IPS DF 6.9 (cell line): ENCODE data around the gene WFDC1.

Experiments
- DNase-seq: peaks from one replicate; pipeline ENCODE4 v3.0.0-alpha.2; 2013; ENCODE audit warnings: low read depth, low spot score
- H3K27ac ChIP-seq: one replicate; pipeline ENCODE4 v1.5.1; 2013; ENCODE audit warnings: low read length, control low read depth
- H3K27me3 ChIP-seq: 2 replicates; pipeline ENCODE4 v1.6.1; 2013; ENCODE audit warnings: mild to moderate bottlenecking, low read length; ENCODE audit not compliant: control insufficient read depth, insufficient read depth
- H3K36me3 ChIP-seq: 2 replicates; pipeline ENCODE4 v1.6.1; 2013; ENCODE audit warnings: low read length; ENCODE audit not compliant: control insufficient read depth, insufficient read depth
- H3K4me1 ChIP-seq: 2 replicates; pipeline ENCODE4 v1.6.1; 2013; ENCODE audit warnings: low read length; ENCODE audit not compliant: control insufficient read depth, insufficient read depth
- H3K4me3 ChIP-seq: 2 replicates; pipeline ENCODE4 v1.5.1; 2013; ENCODE audit warnings: mild to moderate bottlenecking, low read length
- H3K9me3 ChIP-seq: 2 replicates; pipeline ENCODE4 v1.6.1; 2013; ENCODE audit warnings: low read length, inconsistent platforms; ENCODE audit not compliant: control insufficient read depth, insufficient read depth
- WGBS: extraction: QIAGEN DNeasy Blood & Tissue Kit; methylation state at CpG from one replicate; pipeline ENCODE4 v1.1.7; 2013; ENCODE audit warnings: mixed read lengths, missing lambda C conversion rate; ENCODE audit not compliant: insufficient read length, insufficient coverage; 5-methylcytosine and 5-hydroxymethylcytosine counted together

WFDC1 gene

DNA sequence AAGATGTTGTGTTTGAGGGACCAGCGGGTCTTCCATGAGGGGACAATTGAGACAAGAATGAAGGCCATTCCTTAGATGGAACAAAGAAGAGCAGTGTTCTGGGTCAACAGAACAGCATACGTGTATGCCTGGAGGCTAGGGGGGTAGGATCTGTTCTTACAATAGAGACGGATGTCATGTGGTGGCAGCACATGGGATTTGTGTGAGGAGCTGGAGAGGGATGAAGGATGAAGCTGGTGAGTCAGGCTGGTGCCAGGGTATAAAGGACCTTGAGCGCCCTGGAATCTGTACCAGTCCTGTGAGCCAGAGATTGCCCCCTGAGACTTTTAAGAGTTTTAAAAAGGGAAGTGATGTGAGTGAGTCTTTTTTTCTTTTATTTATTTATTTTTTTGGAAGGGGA is 22.8 kb upstream of the WFDC1 start:
- no peaks in the 10 kb centered on the region for H3K36me3 ChIP-seq
- DNase-seq = no peak
- H3K4me1 ChIP-seq = no peaks in the 10 kb centered on the region; the same call in none of the 2 replicates
- no peaks in the 10 kb centered on the region for H3K9me3 ChIP-seq
- H3K27me3 ChIP-seq = no peaks in the 10 kb centered on the region
- WGBS = no CpG with 5 or more reads among the region's 4 CpGs
- no peak overlapping the region for H3K27ac ChIP-seq
- no peak overlapping the region for H3K4me3 ChIP-seq

DNA sequence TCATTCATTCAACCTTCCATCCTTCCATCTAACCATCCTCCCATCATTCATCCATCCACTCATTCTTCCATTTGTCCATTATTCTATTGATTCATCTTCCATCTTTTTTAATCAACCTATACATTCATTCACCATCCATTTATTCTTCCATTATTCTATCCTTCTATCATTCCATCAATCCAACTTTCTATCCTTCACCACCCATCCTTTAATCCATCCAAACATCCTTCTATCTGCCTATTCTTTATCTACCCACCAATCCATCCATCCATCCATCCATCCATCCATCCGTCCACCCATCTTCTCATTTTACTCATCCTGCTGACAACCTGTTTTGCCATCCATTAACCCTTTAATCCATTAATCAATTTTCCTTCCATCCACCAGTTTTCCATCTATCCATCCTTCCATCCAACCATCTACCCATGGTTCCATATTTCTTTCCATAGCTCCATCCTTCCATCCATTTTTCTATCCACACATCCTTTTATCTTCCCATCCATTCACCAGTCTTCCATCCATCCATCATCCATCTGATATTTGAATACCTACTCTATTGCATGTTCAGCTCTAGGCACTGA is 21.8 kb upstream of the WFDC1 start:
- no peaks in the 10 kb centered on the region for H3K9me3 ChIP-seq
- DNase-seq = no peak
- 100% methylated on average over 1 of the region's 1 CpG for WGBS
- H3K27ac ChIP-seq = no peak overlapping the region
- H3K4me3 ChIP-seq = no peak overlapping the region
- no peaks in the 10 kb centered on the region; the same call in 1 of the 2 replicates for H3K4me1 ChIP-seq
- no peaks in the 10 kb centered on the region for H3K36me3 ChIP-seq
- H3K27me3 ChIP-seq = no peaks in the 10 kb centered on the region

DNA sequence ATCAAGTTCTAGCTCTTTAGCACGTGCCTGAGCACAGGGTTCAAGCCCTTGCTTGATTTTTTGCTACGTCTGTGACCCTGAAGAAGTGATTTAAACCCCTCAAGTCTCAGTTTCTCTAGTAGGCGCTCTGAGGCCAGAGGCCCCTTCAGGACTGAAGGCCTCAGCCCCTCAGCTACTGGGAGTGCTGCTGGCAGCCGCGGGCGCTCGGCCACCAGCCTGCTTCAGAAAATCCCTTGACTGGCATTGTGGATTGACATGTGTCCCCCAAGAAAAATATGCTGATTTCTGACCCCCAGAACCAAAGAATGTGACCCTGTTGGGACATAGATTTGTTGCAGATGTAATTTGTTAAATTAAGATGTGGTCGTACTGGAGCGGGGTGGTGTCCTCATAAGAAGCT is 20.2 kb upstream of the WFDC1 start:
- Histone ChIP-seq H3K36me3 (no peaks in the 10 kb centered on the region), H3K27me3 (no peaks in the 10 kb centered on the region), H3K27ac (no peak overlapping the region), H3K9me3 (no peaks in the 10 kb centered on the region), H3K4me3 (no peak overlapping the region), H3K4me1 (peaks cover 4% of the 10 kb centered on the region)
- DNase-seq = no peak
- no CpG with 5 or more reads among the region's 9 CpGs for WGBS

DNA sequence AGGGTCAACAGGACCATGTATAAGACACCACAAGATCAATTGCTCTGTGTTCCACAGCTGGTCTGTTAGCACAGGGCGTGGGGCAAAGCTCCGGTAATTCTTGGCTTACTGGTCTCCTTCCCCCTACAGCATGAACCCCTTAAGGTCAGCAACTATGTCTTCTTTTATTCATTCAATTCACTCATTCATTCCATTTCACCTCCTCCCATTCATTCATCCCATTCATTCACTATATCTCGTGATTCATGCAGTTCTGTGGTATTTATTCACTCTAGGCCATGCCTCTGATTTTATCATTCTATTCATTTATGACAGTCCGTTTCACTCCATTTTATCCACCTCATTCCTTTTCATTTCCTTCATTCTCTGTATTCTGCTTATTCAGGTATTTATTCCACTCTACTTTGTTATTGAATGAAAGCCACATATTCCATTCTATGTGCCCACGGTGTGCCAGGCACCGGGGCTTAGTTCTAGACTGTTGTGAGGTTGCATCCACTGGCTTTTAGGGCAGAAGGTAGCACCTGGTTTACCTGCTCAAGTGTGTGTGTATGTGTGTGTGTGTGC is 19.0 kb upstream of the WFDC1 start:
- H3K27ac ChIP-seq = no peak overlapping the region
- peaks cover 4% of the 10 kb centered on the region for H3K4me1 ChIP-seq
- no peak overlapping the region for H3K4me3 ChIP-seq
- no peaks in the 10 kb centered on the region for H3K27me3 ChIP-seq
- WGBS = 100% methylated on average over 2 of the region's 6 CpGs
- no peak for DNase-seq
- no peaks in the 10 kb centered on the region for H3K9me3 ChIP-seq
- no peaks in the 10 kb centered on the region for H3K36me3 ChIP-seq

DNA sequence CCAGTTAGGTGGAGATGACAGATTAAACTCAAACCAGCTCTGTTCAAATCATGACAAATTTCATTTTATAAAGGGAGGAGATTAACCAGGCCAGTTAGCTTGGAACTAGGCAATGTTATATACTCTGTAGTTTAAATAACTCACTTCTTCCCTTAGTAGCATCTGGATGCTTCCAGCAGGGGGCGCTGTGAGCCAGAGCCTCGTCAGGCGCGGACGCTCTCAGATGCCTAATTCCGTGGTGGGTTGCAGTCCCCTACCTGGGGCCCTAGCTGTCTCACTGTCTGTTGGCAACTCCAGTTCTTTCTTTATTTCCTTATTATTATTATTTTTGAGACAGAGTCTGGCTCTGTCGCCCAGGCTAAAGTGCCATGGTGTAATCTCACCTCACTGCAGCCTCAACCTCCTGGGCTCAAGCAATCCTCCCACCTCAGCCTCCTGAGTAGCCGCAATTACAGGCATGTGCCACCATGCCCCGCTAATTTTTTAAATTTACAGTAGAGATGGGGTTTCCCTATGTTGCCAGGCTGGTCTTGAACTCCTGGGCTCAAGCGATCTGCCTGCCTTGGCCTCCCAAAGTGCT is 17.3 kb upstream of the WFDC1 start:
- Histone ChIP-seq H3K27ac (no peak overlapping the region), H3K27me3 (no peaks in the 10 kb centered on the region), H3K4me1 (peaks cover 4% of the 10 kb centered on the region), H3K9me3 (no peaks in the 10 kb centered on the region), H3K4me3 (no peak overlapping the region), H3K36me3 (no peaks in the 10 kb centered on the region)
- no CpG with 5 or more reads among the region's 10 CpGs for WGBS
- DNase-seq = no peak

DNA sequence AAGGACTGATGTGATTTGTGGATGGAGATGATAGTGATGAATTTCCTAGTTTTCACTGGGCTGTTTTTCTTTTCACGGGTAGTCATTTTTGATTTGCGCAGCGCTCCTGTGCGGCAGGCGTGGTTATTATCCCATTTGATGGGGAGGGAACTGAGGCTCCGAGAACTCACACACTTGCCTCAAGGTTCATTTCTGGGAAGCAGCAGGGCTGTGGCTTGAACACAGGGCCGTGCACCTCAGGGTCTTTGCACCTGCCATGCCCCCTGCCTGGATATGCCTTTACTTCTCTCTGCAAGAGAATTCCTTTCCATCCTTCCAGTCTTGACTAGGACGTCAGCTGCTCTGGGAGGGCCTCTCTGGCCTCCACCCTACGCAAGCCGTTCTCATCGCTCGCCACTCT is 16.3 kb upstream of the WFDC1 start:
- no peaks in the 10 kb centered on the region for H3K27me3 ChIP-seq
- DNase-seq = no peak
- no peaks in the 10 kb centered on the region for H3K36me3 ChIP-seq
- H3K9me3 ChIP-seq = no peaks in the 10 kb centered on the region
- H3K4me3 ChIP-seq = no peak overlapping the region
- WGBS = no CpG with 5 or more reads among the region's 12 CpGs
- peaks cover 4% of the 10 kb centered on the region for H3K4me1 ChIP-seq
- no peak overlapping the region for H3K27ac ChIP-seq

DNA sequence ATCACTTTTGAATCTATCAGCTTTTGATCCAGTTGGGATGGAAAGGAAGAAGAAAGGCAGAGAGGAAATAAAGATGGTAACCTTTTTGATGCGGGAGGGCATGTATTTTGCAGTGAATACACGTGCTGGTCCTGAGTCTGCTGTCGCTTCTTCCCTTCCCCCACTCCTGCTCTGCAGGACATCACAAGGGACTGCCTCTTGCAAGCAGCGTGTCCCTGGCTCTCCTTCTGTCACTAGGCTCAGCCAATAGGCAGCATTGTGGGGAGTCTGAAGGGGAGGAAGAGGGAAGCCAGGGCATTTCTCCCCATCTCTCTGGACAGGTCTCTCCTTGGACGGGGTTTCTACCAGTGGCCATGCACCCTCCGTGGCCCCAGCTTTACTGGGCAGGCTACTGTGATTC is 15.7 kb upstream of the WFDC1 start:
- Histone ChIP-seq H3K4me1 (peaks cover 6% of the 10 kb centered on the region), H3K4me3 (no peak overlapping the region), H3K27ac (no peak overlapping the region), H3K36me3 (no peaks in the 10 kb centered on the region), H3K27me3 (no peaks in the 10 kb centered on the region), H3K9me3 (no peaks in the 10 kb centered on the region)
- WGBS = no CpG with 5 or more reads among the region's 6 CpGs
- DNase-seq = no peak

DNA sequence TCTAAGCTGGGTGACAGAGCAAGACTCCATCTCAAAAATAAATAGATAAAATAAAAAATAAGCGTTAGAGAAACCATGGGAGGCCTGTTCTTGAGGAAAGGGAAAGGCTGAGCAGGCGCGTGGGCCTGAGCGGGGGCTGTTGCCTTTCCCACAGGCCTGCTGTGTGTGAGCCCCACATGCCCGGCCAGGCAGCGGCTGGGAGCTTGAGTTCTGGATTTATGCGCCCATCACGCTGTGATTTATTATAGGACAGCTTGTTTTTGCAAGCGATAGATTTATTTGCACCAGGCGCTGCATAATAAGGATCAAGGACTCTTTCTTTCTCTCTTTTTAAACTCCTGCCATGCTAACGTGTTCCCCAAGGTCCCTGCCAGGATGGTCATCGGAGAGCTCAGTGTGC is 14.8 kb upstream of the WFDC1 start:
- no peak overlapping the region for H3K4me3 ChIP-seq
- H3K27me3 ChIP-seq = no peaks in the 10 kb centered on the region
- DNase-seq = no peak
- H3K36me3 ChIP-seq = no peaks in the 10 kb centered on the region
- no peak overlapping the region for H3K27ac ChIP-seq
- peaks cover 9% of the 10 kb centered on the region for H3K4me1 ChIP-seq
- no CpG with 5 or more reads among the region's 12 CpGs for WGBS
- no peaks in the 10 kb centered on the region for H3K9me3 ChIP-seq

DNA sequence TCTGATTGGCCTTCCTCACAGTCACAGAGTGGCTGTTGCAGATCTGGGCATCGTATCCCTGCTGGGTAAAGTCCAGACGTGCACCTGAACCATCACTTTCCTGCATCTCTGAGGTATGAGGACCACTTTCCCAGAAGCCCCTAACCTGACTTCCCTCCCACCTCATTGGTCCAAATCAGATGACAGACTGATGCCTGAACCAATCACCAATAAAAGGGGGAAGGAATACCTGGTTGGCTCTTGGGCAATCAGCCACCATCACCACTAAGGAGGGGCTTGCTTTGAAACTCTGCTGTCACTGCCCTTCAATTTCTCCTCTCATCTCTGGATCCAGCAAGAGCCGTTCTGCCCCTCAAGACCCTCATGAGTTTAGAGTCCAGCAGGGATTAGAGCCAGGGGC is 13.6 kb upstream of the WFDC1 start:
- no peaks in the 10 kb centered on the region for H3K36me3 ChIP-seq
- no peaks in the 10 kb centered on the region for H3K27me3 ChIP-seq
- H3K4me3 ChIP-seq = no peak overlapping the region
- H3K9me3 ChIP-seq = no peaks in the 10 kb centered on the region
- H3K27ac ChIP-seq = no peak overlapping the region
- no peak for DNase-seq
- WGBS = no CpG with 5 or more reads among the region's 3 CpGs
- H3K4me1 ChIP-seq = peaks cover 9% of the 10 kb centered on the region

DNA sequence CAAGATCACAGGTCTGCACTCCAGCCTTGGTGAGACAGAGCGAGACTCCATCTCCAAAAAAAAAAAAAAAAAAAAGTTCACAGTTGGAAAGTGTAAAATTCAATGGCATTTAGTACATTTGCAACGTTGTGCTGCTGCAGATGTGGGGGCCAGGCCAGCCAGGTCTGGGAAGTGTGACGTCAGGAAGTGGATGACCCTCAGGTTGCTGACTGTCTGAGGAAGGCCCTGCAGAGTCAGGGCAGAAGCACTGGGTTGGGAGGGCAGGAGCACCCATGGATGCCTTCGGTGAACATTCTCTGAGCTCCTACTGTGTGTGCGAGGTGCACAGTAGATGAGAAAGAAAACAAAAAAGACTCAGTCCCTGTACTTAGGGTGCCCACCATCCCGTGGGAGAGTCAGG is 12.1 kb upstream of the WFDC1 start:
- Histone ChIP-seq H3K36me3 (no peaks in the 10 kb centered on the region), H3K9me3 (no peaks in the 10 kb centered on the region), H3K4me3 (no peak overlapping the region), H3K27me3 (no peaks in the 10 kb centered on the region), H3K27ac (no peak overlapping the region), H3K4me1 (peaks cover 9% of the 10 kb centered on the region)
- DNase-seq = no peak
- no CpG with 5 or more reads among the region's 6 CpGs for WGBS
